Measurements from ENCODE around the gene ETFB.

ETFB gene

DNA sequence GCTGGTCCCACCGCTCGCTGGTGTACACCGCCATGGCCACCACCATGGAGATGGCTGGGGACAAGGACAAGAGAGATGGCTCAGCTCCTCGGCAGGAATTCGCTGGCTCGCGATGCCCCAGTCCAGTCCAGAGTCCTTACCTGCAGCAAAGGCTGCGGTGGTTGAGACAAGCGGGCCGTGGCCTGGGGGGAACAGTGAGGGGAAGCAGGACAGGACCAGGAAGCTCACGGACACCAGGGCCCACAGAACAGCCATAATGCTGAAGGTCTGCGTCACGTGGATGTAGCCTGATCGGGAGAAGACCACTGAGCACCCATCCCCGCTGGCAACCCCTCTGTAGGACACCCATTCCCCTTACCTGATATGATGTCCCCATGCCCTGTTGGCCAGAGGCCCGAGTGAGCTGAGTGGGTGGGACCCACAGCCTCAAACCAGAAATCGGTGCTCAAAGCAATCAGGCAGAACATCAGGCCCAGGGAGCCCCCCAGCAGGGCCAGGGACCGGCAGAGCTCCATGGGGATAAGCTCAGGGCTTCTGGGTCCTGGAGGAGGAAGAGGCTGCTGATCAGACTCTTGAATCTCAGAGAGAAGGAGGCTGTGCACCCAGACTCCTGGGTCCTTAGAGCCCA, 5.9 kb upstream of the ETFB start:
- DNase-seq = no peak

DNA sequence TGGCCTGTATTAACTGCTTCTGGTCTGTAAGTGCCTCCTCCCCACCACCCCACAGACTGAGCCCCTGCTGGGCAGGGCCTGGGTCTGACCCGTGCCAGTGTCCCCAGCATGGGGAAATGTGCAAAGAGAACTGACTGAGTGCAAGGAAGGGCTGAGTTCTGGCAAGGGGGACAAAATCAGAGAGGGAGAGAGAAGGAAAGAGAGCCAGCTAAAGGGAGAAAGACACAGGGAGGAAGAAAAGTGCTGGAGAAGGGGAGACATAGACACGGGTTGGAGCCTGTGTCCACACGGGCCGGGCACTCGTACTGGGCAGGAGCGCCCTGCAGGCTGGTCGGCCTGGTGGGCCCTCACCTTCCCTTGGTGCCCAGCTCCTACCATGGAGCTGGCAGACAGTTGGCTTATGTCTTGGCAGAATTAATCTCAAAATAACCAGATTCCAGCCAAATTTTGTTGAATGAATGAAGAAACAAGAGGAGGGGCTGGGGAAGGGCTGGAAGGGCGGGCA, 5.0 kb upstream of the ETFB start:
- no peak for DNase-seq

DNA sequence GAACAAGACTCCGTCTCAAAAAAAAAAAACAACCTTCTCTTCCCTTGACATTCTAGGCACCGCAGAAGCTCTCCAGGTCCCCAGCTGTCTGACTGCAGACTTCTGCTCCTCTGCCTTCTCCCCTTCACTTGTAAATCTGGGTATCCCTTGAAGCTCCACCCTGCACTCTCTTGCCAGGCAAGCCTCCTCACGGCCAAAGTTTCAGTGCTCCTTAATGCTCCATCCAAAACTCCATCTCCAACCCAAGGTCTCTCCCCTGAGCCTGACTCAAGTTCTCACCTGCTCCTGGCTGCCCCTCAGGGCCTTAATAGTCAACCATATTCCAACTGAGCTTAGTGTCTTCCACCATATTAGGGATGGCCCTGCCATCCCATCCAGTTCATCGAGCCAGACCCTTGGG, 4.0 kb upstream of the ETFB start:
- no peak for DNase-seq

GRCh38 chr19:51368366-51369282, 2.4 kb upstream of the ETFB start, which contains the start of gene CLDND2:
TSS of gene CLDND2 (minus strand) at chr19:51369003. CDS start at chr19:51368577, 426 bp downstream.
- DNase-seq = no peak

DNA sequence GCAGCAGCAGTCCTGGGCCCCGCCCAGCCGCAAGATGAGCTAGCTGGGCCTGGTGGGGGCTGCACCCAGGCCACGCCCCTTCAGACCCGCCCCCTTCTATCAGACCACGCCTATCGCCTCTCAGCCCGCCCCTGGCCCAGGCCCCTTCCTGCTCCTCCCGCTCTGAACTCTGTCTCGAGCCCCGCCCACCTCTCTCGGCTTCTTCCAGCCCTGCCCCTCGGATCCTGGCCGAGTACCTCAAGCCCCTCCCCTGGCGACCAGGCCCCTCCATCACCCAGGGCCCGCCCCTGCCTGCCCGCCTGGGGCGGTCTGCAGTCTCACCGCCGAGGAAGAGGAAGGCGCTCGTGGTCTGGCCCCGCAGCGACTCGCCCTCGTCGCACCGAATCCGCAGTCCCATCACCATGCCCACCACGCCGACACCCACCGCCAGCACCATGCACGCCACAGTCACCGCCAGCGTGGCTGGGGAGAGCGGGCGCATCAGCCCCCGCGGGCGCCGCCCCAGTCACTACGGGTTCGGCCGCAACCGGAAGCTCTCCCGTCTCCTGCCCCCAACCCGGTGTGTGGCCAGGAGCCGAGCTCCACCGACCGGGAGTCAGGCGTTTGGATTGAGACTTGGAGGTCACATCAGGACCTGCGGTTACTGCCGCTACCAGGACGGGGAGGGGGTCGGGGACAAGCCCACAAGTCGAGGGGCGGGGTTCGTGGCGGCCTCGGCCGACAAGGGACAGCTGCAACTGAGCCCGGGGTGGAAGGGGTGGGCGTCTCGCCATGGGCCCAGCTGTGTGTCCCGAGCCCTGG, 1.6 kb upstream of the ETFB start:
- no peak for DNase-seq

- DNase-seq = no peak
Observed at GRCh38 chr19:51367255-51367564, 1.0 kb upstream of the ETFB start.

GRCh38 chr19:51366389-51367254, 434 bp upstream of the ETFB start:
- peak; percentile 18 for DNase-seq

DNA sequence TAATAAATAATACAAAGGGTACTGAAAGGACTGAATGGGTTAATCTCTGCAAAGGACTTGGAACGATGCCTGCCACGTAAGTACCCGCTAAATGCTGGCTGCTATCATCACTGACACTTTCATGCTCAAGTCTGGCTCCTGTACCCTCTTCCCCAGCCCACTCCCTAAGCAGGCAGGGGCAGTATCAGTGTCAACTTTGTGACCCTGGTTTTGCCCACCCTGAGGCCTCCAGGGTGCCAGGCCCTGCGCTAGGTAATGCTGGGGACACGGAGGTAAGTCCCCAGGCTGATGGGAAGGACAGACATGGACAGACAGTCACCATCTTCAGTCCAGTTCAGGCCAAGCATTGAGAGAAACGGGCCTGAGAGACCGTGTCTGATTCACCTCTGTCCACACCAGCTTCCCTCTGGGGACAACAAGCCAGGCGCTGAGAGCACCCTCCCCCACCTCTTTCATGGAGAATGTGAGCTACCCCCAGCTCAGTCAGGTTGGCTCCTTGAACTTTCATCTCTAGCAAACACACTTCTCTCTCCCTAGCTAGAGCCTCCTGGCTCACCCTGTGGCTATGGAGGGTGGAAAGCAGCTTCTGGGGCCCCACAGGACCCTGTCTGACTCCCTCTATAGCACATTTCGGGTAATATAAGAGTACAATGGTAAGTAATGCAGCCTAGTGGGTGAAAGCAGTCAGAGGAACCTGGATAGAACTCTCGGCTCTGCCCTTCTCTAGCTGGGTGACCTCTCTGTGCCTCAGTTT, 800 bp downstream of the ETFB start:
- DNase-seq = no peak

- DNase-seq = no peak
Observed at GRCh38 chr19:51364200-51365106, 1.7 kb downstream of the ETFB start.

GRCh38 chr19:51361239-51361638, 4.9 kb downstream of the ETFB start:
- DNase-seq = no peak

DNA sequence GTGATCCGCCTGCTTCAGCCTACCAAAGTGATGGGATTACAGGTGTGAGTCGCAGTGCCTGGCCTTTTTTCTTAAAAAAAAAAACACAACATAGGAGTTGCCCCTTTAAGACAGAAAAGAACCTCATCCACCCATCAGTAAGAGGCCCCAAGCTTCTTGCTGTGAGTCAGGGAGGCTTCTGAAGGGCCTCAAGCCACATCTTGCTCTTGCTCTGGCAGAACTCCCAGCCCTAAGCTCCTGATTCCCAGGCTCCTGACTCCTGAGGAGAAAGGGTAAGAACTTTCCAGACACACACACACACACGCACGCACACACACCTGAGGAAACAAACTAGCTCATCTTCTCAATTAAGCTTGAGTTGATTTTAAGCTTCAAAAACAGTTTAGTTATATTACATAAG, 6.9 kb downstream of the ETFB start:
- no peak for DNase-seq

GRCh38 chr19:51357952-51358351, 8.2 kb downstream of the ETFB start:
- DNase-seq = no peak

- DNase-seq = no peak
Observed at GRCh38 chr19:51356159-51356801, 9.9 kb downstream of the ETFB start.

DNA sequence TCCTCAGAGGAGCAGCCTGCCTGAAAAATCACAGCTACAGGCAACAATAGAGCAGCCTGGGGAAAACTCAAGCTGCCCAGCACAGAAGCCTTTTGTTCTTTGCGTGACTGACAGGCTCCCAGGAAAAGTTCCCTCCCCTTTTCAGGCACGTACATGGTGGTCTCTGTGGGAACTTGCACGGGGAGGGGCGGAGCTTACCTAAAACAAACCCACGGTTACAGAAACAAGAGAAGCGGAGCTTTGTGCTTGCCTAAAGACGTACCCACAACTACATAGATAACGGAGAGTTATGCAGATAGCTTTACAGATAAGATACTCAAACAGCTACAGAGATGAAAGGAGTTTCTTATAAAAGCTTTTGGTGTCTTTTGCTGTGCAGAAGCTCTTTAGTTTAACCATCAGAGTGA, 11.4 kb downstream of the ETFB start:
- no peak for DNase-seq

DNA sequence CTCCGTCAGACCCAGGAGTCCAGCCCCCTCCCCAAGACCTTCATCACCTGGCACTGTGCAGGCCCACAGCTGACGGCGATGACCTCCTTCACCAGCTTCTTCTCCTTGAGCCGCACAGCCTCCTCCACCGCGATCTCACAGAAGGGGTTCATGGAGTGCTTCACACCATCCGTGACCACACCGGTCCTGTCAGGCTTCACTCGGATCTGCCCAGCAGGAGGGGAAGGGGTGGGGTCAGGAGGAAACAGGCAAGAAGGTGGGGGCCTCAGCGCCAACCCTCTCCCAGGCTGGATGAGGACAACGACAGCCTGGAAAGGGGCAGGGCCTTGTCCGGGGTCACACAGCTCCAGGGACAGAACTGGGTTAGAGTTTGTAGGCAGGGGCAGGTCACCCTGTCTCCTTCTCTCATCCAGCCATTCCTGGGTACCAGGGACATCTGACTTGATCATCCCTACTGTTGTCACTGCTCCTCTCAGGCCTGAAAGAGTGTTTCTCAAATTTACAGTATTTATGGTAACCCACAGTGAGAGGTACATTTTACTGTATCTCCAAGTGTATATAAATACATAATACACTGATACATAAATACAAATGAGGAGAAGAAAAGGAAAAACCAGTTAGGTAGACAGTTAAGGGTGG, 12.0 kb downstream of the ETFB start:
- no peak for DNase-seq

DNA sequence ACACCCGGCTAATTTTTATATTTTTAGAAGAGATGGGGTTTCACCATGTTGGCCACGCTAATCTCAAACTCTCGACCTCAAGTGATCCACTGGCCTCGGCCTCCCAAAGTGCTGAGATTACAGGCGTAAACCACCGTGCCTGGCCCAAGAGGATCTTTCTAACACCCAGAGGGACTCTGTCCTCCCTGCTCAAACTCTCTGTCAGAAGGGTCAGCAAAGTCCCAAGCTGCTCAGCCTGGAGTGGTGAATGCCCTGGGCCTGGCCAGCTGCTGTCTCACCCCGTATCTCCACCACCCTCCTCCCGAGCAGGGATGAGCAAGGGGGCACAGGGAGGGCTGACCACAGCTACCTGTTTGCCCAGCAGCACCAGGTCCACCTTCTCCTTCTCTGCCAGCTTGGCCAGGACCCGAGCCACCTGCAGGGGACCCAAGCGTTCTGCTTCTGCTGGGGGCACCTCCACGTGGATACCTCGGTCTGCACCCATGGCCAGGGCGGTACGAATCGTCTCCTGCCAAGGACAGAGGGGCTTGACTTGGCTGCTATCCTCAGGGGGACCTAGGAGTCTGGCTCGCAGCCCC, 13.3 kb downstream of the ETFB start:
- DNase-seq = no peak

DNA sequence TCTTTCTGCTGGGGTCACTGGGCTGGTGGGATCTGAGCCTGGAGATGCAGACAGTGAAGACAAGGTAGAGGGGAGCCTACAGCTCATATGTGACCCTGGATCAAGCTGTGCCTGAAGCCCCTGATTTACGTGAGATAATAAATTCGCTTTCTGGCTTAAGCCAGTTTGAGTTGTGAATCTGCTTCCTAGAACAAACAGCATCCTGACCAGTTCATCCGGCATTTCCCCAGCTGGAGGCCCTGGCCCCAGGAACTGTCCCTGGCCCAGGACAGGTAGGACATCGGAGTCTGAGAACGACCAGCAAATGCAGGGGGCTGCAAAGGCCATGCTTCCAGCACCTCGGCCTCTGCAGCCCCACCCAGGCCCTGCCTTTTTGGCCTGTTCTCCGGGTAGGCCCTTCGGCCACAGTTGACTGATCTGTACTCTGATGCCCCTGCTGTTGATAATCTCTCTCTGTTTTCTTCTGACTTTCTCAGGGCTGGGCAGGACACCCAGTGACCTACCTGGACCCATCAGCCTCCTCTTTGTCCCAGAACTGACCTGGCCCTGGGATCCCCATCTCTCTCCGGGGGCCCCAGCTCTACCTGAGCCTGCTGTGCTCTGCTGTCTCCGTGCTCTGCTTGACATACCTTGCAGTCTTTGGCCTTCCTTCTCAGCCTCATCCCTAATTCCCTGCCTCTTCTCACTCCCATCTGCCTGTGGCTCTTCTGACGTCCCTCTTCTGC, 14.8 kb downstream of the ETFB start:
- no peak for DNase-seq

DNA sequence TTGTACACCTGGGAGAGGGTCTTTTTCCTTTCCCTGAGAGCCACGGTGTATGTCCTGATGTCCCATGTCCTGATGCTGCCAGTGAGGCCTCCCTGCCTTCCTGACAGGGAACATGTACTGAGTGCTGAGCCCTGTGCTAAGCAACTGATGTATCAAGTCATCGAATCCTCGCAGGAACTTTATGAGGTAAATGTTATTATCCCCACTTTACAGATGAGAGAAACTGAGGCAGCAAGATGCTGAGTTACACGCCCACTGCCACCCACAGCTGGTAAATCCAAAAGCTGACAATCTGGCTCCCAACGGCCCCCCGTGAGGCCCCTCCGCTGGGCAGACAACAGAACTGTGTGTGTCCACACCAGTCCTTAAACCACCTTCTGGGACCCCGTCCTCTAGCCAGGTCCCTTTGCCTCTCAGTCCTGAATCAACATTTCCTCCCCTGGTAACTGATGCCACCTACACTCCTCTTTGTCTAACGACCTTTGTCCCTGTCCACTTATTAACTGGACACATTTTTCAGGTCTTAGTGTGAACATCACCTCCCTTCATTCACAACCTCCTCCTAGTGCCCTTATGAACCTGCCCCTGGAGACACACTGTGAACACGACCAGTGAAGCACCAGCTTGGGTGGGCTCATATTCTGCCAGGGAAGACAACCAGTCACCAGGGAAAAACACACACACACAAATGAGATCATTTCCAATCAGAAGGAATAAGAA, 18.8 kb downstream of the ETFB start:
- no peak for DNase-seq
